NCI-H82 treated with DMSO at 0.1 percent for 48 hours (cell line): Measurements from ENCODE around the gene GHRHR.
A peak's percentile ranks its signal among the peaks of the same experiment; 100 is the strongest.

Experiments
- DNase-seq: peaks from one replicate; lab custom pipeline; 2025; ENCODE audit not compliant: unreplicated experiment; lab: John Stamatoyannopoulos, UW

Gene GHRHR

GRCh38 chr7:30983914-30984247 lies 20.1 kb downstream of the GHRHR start:
- no peak for DNase-seq

GRCh38 chr7:30984359-30985107 lies 20.8 kb downstream of the GHRHR start:
- no peak for DNase-seq

- DNase-seq: no peak
Observed at GRCh38 chr7:30985756-30986155, 22.0 kb downstream of the GHRHR start.

GRCh38 chr7:30986331-30986730 lies 22.6 kb downstream of the GHRHR start:
- DNase-seq: no peak

GRCh38 chr7:30986738-30987137 lies 23.0 kb downstream of the GHRHR start:
- DNase-seq: no peak

GRCh38 chr7:30987178-30987577 lies 23.4 kb downstream of the GHRHR start:
- DNase-seq: no peak

GRCh38 chr7:30987936-30988335 lies 24.2 kb downstream of the GHRHR start:
- DNase-seq: no peak

GRCh38 chr7:30988351-30989005 lies 24.7 kb downstream of the GHRHR start:
- DNase-seq: peak; percentile 5

- no peak for DNase-seq
Observed at GRCh38 chr7:30989008-30989823, 25.5 kb downstream of the GHRHR start.

- DNase-seq: no peak
Observed at GRCh38 chr7:30989824-30990672, 26.3 kb downstream of the GHRHR start.

GRCh38 chr7:30990673-30991170 lies 27.0 kb downstream of the GHRHR start:
- DNase-seq: no peak

- DNase-seq: no peak
Observed at GRCh38 chr7:30992414-30992813, 28.7 kb downstream of the GHRHR start.

- no peak for DNase-seq
Observed at GRCh38 chr7:30994206-30995100, 30.7 kb downstream of the GHRHR start.

GRCh38 chr7:30995536-30995935 lies 31.8 kb downstream of the GHRHR start:
- no peak for DNase-seq

GRCh38 chr7:30996256-30996655 lies 32.5 kb downstream of the GHRHR start:
- no peak for DNase-seq

- no peak for DNase-seq
Observed at GRCh38 chr7:30996883-30997282, 33.1 kb downstream of the GHRHR start.

- DNase-seq: no peak
Observed at GRCh38 chr7:30997316-30997715, 33.6 kb downstream of the GHRHR start.

- no peak for DNase-seq
Observed at GRCh38 chr7:30998180-30998579, 34.4 kb downstream of the GHRHR start.

- no peak for DNase-seq
Observed at GRCh38 chr7:31000161-31000693, 36.5 kb downstream of the GHRHR start.

GRCh38 chr7:31000779-31001178 lies 37.0 kb downstream of the GHRHR start:
- DNase-seq: no peak
